ENCODE results near the gene C1QTNF1. TPM values are rescaled to one million over a fixed set of nuclear protein-coding genes. Genes with fewer than 3 reads are reported as not detected.
A peak's percentile ranks its signal among the peaks of the same experiment; 100 is the strongest.

The C1QTNF1 gene
- total RNA-seq, 1 experiment from 2014 or later = 4.0 TPM

GRCh38 chr17:78998311-78999055 lies 25.5 kb upstream of the C1QTNF1 start:
- Histone ChIP-seq H4K20me1 (ENCODE audit: insufficient read depth) (no peaks in the 10 kb centered on the region), H3K4me1 (ENCODE audit: control insufficient read depth in 1 of 2, insufficient read depth in 2 of 2, low read length in 2 of 2) (no peaks in the 10 kb centered on the region), H3K27ac (ENCODE audit: low read depth, low read length) (no peak overlapping the region; the same call in 1 of the 2 replicates), H3K4me3 (replicated peaks in 1 of 2; ENCODE audit: low read depth in 1 of 2, low read length in 2 of 2) (no peak overlapping the region), H3K9ac (ENCODE audit: low read length) (no peak overlapping the region), H3K4me2 (ENCODE audit: low read length) (no peak overlapping the region), H3K9me3 (ENCODE audit: control insufficient read depth in 1 of 2, insufficient read depth in 1 of 2, low read depth in 1 of 2, low read length in 2 of 2) (no peaks in the 10 kb centered on the region), H3K36me3 (ENCODE audit: control insufficient read depth in 1 of 2, insufficient read depth in 2 of 2, low read length in 2 of 2) (peaks cover 36 to 54% of the 10 kb centered on the region in 2 experiments; a peak in 3 of 4 replicates), H3K79me2 (ENCODE audit: insufficient read depth, low read length) (peaks cover 79% of the 10 kb centered on the region), H2AFZ (ENCODE audit: low read depth, low read length, poor library complexity, severe bottlenecking) (no peak overlapping the region), H3K27me3 (ENCODE audit: insufficient read depth, low read length) (no peaks in the 10 kb centered on the region), H3K9me2 (ENCODE audit: insufficient read depth) (no peaks in the 10 kb centered on the region)
- ATAC-seq = 0 out of 2 replicates have a peak, but pooled peaks have one; percentile 15
- POLR2A ChIA-PET = interaction anchor here (0.7 kb wide), 1 partner anchor 482 kb away, joined by 4 read pairs; no protein-coding TSS in a partner anchor
- RAD21 ChIA-PET (ENCODE audit: low non-redundant PET in 1 of 2, low total read pairs in 2 of 2, uncharacterized antibody in 2 of 2, unreplicated experiment in 2 of 2) = no interaction called here
- CTCF ChIA-PET = interaction anchor here (1.2 kb wide), 1 partner anchor 23 kb away, joined by 3 read pairs; no protein-coding TSS in a partner anchor
- intact Hi-C loops (cut with micrococcal nuclease) = no loop called here
- no peak for DNase-seq (ENCODE audit: low read depth, low spot score)
- no TSS peak for BruUV-seq (replicated peaks)
- TF ChIP-seq EZH2 (IDR thresholded peaks at IDR 0.05) (no peak), ZBTB33 (IDR thresholded peaks at IDR 0.05; ENCODE audit: extremely low read depth, insufficient replicate concordance, low read length) (no peak), CEBPB (IDR thresholded peaks at IDR 0.05; ENCODE audit: low read depth) (no peak), ZFX (IDR thresholded peaks at IDR 0.05) (no peak), TCF7L2 (IDR thresholded peaks at IDR 0.05; ENCODE audit: borderline replicate concordance, extremely low read depth, insufficient read depth, insufficient read length) (no peak), SRF (IDR thresholded peaks at IDR 0.05; ENCODE audit: low read depth) (no peak), ELF1 (IDR thresholded peaks at IDR 0.05; ENCODE audit: borderline replicate concordance, low read depth) (no peak), YY1 (IDR thresholded peaks at IDR 0.05; ENCODE audit: extremely low read depth, insufficient replicate concordance, low read depth, low read length) (no peak)

Data from HCT116 (cell line).